WTC11 (cell line): ENCODE data around the gene REST.

ENCODE experiments used
- CTCF ChIP-seq: fragments of 200-600 bp; IDR thresholded peaks from 2 replicates; pipeline ENCODE4 v1.8.0; 2022; ENCODE audit warnings: antibody characterized with exemption
- ETV6 ChIP-seq: sonication (generic); formaldehyde crosslinking; IDR thresholded peaks from 2 replicates; pipeline ENCODE4 v1.8.1; 2022; ENCODE audit warnings: mild to moderate bottlenecking, missing genetic modification reagents

DNA sequence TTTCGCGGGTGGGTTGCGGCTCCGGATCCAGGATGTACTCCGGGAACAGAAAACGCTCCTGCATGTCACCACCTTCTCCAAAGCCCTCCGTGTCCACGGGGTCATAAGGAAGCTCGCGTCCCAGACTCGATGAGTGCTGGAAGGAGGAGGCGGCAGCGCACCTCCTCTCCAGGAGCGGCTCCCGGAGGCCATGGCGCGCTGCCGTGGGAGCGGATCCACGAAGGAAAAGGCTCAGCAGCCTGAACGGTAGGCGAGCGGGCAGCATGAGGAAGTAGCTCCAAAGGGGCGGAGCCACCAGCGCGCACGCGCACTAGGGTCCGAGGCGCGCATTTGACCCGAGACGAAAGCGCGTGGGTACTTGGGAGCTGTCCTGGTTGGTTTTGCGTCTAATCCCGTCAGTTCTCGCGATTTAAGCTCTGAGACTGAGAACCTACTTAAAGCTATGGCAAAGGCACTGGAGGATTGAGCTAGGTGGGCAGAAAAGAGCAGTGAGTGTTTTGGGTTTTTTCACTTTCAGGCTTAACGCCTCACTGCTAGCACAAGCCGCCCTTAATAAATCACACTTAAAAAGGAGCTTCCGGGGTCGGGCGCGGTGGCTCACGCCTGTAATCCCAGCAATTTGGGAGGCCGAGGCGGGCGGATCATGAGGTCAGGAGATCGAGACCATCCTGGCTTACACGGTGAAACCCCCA lies 69.8 kb downstream of the REST start, which contains the start of gene NOA1:
- TF ChIP-seq CTCF (no peak), ETV6 (CRISPR knock-in tag) (no peak)
